C4-2B (cell line): Measurements from ENCODE around the gene DUSP16.

Experiments
- H3K27ac ChIP-seq: fragments of 450-650 bp; 2 replicates; pipeline ENCODE4 v1.5.1; 2017
- CTCF ChIP-seq: fragments of 450-650 bp; conservative IDR thresholded peaks from 2 replicates; pipeline ENCODE4 v1.5.1; 2017; ENCODE audit warnings: mild to moderate bottlenecking
- ZFX ChIP-seq: fragments of 450-650 bp; IDR thresholded peaks from 2 replicates; pipeline ENCODE4 v1.6.1; 2017

Gene DUSP16

GRCh38 chr12:12450043-12450471 is 112.6 kb downstream of the DUSP16 start:
- H3K27ac ChIP-seq = peak overlapping the region; percentile 81
- TF ChIP-seq CTCF = no peak
- no peak for TF ChIP-seq ZFX

GRCh38 chr12:12449533-12450025 is 113.1 kb downstream of the DUSP16 start:
- TF ChIP-seq ZFX = no peak
- TF ChIP-seq CTCF = no peak
- peak overlapping the region; percentile 81 for H3K27ac ChIP-seq

GRCh38 chr12:12447837-12448236 is 114.8 kb downstream of the DUSP16 start:
- TF ChIP-seq CTCF (no peak), ZFX (no peak)
- H3K27ac ChIP-seq = no peak overlapping the region

- no peak overlapping the region for H3K27ac ChIP-seq
- TF ChIP-seq CTCF (no peak), ZFX (no peak)
Measured at GRCh38 chr12:12447236-12447635, 115.4 kb downstream of the DUSP16 start.

- TF ChIP-seq CTCF (no peak), ZFX (no peak)
- no peak overlapping the region for H3K27ac ChIP-seq
Measured at GRCh38 chr12:12446786-12447185, 115.9 kb downstream of the DUSP16 start.

GRCh38 chr12:12445882-12446181 is 116.8 kb downstream of the DUSP16 start:
- H3K27ac ChIP-seq = no peak overlapping the region
- no peak for TF ChIP-seq CTCF
- no peak for TF ChIP-seq ZFX

- no peak overlapping the region for H3K27ac ChIP-seq
- TF ChIP-seq ZFX = no peak
- TF ChIP-seq CTCF = no peak
Measured at GRCh38 chr12:12445165-12445881, 117.3 kb downstream of the DUSP16 start.
